Tibial artery (tissue), 4 donors: Measurements from ENCODE around the gene CHRDL2.
"Not testable (repeated sequence)": the region's sequence is repeated elsewhere in the genome, so short reads cannot be mapped to it uniquely, and the experiment has no call there.

Experiments
- DNase-seq, 2 donors: peaks; one replicate each; pipeline ENCODE4 v3.0.0-alpha.2; 2019
- H3K27ac ChIP-seq, 2 donors: fragments of 200-600 bp; sonication (generic) in 1 of 2; 1 replicate in 1 of 2; 2 replicates in 1 of 2; pipeline ENCODE4 v1.5.1; 2018 to 2019; ENCODE audit warnings: mild to moderate bottlenecking in 1 of 2
- H3K27me3 ChIP-seq, 2 donors: fragments of 200-600 bp; sonication (generic) in 1 of 2; one replicate each; pipeline versions ENCODE4 v1.5.1 to v1.6.0; 2016 to 2019
- H3K36me3 ChIP-seq, 3 donors: fragments of 200-600 bp; sonication (generic) in 2 of 3; one replicate each; pipeline ENCODE4 v1.5.1; 2016 to 2019; ENCODE audit warnings: mild to moderate bottlenecking in 2 of 3
- H3K4me1 ChIP-seq, 4 donors: fragments of 200-600 bp; sonication (generic) in 2 of 4; 1 replicate in 3 of 4; 2 replicates in 1 of 4; pipeline ENCODE4 v1.5.1; 2016 to 2019
- H3K4me3 ChIP-seq, 2 donors: fragments of 200-600 bp; sonication (generic) in 1 of 2; 1 replicate in 1 of 2; 2 replicates in 1 of 2; pipeline ENCODE4 v1.5.1; 2018 to 2019; ENCODE audit warnings: mild to moderate bottlenecking in 2 of 2
- H3K9me3 ChIP-seq, 3 donors: fragments of 200-600 bp; sonication (generic) in 1 of 3; one replicate each; pipeline ENCODE4 v1.5.1; 2016 to 2019
- intact Hi-C: fragments of 100-400 bp; cut with DNase I; formaldehyde crosslinking; loops from one replicate; pipeline ENCODE4 v1.15.0; 2023; ENCODE audit warnings: low total_unique reads
- TF ChIP-seq, protein P1 (sequence below), 2 experiments: fragments of 200-600 bp in 1 of 2; fragments of 450-650 bp in 1 of 2; IDR thresholded peaks; one replicate each; pipeline ENCODE4 v1.5.1; 2017 to 2019; ENCODE audit warnings: antibody characterized with exemption in 2 of 2, mild to moderate bottlenecking in 1 of 2, moderate library complexity in 1 of 2

Gene CHRDL2

DNA sequence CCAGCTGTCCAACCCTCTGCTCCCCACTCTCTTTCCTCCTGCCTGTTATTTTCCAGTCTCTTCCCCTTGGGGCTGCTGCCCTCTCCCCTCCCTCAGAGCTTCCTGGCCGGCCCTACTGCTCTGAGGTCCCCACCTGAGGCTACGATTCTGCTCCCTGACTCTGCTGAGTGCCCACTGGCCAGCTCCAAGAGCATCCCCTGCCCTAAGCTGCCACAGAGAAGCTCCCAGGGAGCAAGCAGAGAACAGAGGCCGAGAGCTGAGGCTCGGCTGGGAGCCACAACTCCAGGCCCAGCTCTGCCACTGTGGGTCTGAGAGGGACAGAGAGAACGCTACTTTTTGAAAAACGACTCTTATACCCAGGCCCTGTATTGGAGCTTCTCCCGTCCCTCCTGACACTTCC is 61.1 kb downstream of the CHRDL2 start:
- no peaks in the 10 kb centered on the region for H3K9me3 ChIP-seq
- intact Hi-C loops = no loop called here
- no peaks in the 10 kb centered on the region for H3K27me3 ChIP-seq
- H3K36me3 ChIP-seq = no peaks in the 10 kb centered on the region
- H3K4me3 ChIP-seq = no peak overlapping the region
- peaks cover 0 to 23% (median 20%) of the 10 kb centered on the region in 4 donors for H3K4me1 ChIP-seq
- H3K27ac ChIP-seq = no peak overlapping the region
- TF ChIP-seq, protein P1, sequence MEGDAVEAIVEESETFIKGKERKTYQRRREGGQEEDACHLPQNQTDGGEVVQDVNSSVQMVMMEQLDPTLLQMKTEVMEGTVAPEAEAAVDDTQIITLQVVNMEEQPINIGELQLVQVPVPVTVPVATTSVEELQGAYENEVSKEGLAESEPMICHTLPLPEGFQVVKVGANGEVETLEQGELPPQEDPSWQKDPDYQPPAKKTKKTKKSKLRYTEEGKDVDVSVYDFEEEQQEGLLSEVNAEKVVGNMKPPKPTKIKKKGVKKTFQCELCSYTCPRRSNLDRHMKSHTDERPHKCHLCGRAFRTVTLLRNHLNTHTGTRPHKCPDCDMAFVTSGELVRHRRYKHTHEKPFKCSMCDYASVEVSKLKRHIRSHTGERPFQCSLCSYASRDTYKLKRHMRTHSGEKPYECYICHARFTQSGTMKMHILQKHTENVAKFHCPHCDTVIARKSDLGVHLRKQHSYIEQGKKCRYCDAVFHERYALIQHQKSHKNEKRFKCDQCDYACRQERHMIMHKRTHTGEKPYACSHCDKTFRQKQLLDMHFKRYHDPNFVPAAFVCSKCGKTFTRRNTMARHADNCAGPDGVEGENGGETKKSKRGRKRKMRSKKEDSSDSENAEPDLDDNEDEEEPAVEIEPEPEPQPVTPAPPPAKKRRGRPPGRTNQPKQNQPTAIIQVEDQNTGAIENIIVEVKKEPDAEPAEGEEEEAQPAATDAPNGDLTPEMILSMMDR (IDR thresholded peaks at IDR 0.05) = no peak
- no peak for DNase-seq

DNA sequence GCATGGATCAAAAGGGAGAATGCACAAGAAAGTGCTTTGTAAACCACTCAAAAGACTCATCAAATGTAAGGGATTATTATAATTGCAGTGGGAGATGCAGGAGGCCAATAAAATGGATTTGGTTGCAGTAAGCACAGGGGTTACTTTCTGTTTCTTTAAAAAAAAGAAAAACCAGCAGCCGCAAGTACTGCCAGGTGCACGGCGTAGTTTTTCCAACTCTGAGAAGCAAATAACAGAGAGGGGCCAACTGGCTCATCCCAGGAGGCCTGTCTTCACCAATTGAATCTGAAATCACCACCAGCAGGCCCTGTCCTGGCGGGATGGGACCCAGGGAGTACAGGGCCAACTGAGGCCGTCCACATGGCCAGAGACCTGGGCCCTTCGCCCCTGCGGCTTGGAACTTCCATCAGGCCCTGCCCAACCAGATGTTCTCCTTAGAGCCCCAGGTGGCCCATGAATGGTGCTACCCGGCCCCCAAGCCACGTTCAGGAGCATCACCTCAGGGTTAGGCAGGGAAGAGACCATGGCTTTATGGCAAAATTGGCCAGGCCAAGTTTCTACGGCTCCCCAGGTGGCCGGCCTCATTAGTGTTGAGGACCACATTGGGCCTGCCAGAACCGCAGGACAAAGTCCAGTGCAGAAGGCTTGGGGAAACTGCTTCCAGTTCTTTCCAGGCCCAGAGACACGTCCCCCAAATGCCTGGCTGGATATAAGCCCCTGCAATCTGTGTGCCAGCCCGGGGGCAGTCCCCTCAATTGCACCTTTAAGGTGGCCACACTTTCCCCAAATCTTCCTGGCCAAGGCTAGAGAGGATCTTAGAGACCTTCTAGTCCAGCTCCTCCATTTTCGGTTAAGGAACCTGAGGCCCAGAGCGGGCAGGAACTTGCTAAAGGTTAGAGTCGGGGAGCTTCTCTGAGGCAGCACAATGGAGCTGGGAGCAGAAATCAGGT is 61.7 kb downstream of the CHRDL2 start:
- peaks cover 0 to 23% (median 20%) of the 10 kb centered on the region in 4 donors for H3K4me1 ChIP-seq
- H3K27me3 ChIP-seq = no peaks in the 10 kb centered on the region
- TF ChIP-seq, protein P1 (IDR thresholded peaks at IDR 0.05) = no peak
- intact Hi-C loops = no loop called here
- no peak overlapping the region for H3K27ac ChIP-seq
- no peak overlapping the region for H3K4me3 ChIP-seq
- DNase-seq = no peak
- H3K36me3 ChIP-seq = no peaks in the 10 kb centered on the region
- H3K9me3 ChIP-seq = no peaks in the 10 kb centered on the region

DNA sequence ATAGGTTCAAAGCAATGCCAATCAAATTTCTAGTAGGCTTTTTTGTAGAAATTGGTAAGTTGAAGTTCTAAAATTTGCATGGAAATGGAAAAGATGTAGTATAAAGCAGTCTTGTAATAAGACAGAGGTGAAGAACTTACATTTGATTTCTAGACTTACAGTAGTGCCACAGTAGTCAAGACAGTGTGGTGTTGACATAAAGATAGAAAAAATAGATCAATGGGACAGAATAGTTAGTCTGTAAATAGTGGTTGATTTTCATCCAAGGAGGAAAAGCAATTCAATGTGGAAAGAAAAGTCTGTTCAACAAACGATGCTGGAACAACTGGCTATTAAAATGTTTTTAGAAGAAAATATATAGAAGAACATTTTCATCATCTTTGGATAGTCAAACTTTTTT is 67.9 kb downstream of the CHRDL2 start:
- TF ChIP-seq, protein P1 (IDR thresholded peaks at IDR 0.05) = no peak
- Histone ChIP-seq H3K9me3 (no peaks in the 10 kb centered on the region), H3K36me3 (no peaks in the 10 kb centered on the region), H3K27me3 (no peaks in the 10 kb centered on the region), H3K4me1 (no peaks in the 10 kb centered on the region), H3K4me3 (no peak overlapping the region), H3K27ac (no peak overlapping the region)
- no peak for DNase-seq
- intact Hi-C loops = no loop called here

DNA sequence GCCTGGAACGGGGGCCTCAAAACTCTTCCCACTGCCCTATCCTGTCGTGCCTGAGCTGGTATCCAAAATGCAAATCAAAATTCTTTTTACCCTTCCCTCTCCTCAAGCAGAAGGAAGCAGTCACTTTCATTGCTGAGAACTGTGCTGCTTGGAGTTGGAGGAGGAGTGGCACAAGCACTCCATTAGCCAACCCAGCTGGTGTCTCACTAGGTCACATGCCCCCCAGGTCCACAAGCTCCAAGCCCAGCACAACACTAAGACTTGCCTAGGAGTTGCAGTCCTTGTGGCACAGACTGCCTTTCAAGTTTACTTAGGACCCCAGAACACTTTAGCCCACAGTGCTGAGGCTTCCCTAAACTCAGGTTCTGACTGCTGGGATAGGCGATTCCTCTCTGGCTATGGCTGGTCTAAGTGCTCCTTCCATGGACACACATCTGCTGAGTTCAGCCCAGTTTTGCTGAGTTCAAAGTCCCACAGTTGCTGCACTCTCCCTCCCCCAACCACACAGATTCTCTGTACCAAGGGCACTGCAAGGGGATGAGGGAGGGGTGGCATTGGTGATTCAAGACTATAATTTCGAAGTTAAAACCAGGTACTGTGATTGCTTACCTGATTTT is 68.6 kb downstream of the CHRDL2 start:
- no peaks in the 10 kb centered on the region for H3K4me1 ChIP-seq
- TF ChIP-seq, protein P1 (IDR thresholded peaks at IDR 0.05) = no peak
- H3K27ac ChIP-seq = no peak overlapping the region
- H3K9me3 ChIP-seq = no peaks in the 10 kb centered on the region
- H3K36me3 ChIP-seq = no peaks in the 10 kb centered on the region
- intact Hi-C loops = no loop called here
- no peak for DNase-seq
- H3K4me3 ChIP-seq = no peak overlapping the region
- H3K27me3 ChIP-seq = no peaks in the 10 kb centered on the region

DNA sequence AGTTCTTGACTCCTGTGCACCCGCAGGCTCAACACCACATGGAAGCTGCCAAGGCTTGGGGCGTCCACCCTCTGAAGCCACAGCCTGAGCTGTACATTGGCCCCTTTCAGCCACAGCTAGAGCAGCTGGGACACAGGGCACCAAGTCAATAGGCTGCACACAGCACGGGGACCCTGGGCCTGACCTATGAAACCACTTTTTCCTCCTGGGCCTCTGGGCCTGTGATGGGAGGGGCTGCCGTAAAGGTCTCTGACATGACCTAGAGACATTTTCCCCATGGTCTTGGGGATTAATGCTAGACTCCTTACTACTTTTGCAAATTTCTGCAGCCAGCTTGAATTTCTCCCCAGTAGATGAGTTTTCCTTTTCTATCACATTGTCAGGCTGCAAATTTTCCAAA is 72.1 kb downstream of the CHRDL2 start:
- DNase-seq, H3K9me3 ChIP-seq, H3K27me3 ChIP-seq, H3K4me1 ChIP-seq, H3K27ac ChIP-seq, H3K36me3 ChIP-seq, intact Hi-C loops, H3K4me3 ChIP-seq: not testable (repeated sequence)

DNA sequence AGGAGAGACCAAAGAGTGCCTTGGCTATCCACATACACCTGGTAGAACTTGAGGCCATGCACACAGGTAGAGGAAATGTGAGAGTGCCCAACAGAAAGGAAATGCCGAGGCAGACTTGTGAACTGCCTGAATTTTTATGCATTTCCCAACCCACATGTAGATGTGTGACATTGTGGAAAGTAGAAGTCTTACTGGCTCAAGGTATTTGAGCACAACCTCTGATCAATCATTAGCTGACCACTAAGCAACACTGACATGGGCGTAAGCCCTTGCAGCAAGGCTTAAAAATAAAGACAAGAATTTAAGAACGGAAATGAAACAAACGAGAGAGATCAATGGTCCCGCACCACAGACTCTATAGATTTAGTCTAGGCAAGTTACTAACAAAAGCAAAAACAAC is 76.2 kb downstream of the CHRDL2 start:
- H3K27ac ChIP-seq = no peak overlapping the region
- intact Hi-C loops = no loop called here
- no peaks in the 10 kb centered on the region for H3K27me3 ChIP-seq
- H3K9me3 ChIP-seq = no peaks in the 10 kb centered on the region
- H3K4me1 ChIP-seq = no peaks in the 10 kb centered on the region
- no peak for DNase-seq
- peaks cover 0 to 15% (median 4%) of the 10 kb centered on the region in 3 donors for H3K36me3 ChIP-seq
- TF ChIP-seq, protein P1 (IDR thresholded peaks at IDR 0.05) = no peak
- H3K4me3 ChIP-seq = no peak overlapping the region
